DMS79 (cell line): Measurements from ENCODE around the gene COQ9.

ENCODE experiments used
- DNase-seq: peaks from one replicate; lab custom pipeline; 2025; lab: John Stamatoyannopoulos, UW

Gene COQ9

DNA sequence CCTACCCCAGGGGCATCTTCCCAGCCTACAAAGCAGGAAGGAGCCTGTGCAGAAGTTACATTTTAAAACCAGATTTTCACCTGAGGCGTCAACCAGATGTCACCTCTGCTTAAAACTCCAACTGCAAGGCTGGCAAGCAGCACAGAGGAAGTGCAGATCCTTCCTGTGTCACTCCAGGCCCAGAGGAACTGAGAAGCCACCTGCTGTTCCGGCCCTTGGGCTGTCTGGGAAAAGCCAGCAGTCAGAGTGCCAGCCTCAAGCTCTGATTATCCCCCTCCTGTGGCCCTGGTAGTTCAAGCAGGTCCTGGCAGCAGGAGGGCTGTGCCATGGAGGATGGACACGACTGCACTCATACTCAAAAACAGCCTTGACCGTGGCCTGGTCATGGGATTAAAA, 25.4 kb downstream of the COQ9 start:
- no peak for DNase-seq

DNA sequence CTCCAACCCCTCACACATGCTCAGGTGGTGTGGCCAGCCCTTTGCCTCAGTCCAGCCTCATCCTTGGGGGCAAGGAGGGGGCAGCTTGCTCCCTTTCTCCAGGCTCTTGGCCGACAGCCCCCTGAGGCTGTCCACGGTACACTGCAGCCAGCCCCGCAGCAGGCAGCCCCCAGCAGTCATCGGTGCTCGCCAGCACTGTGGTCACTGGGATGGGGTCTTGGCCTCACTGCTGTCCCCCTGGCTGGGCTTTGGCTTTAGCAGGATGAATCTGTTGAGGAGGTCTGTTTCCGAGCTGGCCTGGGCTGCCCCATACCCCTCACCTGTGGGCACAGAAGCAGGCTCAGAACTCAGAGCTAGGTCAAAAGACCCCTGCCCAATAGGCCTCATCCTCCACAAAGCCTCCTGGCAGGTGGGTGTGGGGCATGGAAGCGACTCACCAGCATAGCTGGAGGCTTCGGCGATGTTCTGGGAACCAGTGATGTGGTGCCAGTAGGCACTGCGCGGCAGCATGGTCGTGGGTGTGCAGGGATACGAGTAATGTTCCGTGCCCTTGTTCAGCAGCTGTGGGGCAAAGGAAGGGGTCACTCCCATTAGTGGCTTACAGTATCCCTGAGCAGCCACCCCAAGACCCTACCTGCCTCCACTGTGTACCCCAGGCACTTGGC, 26.0 kb downstream of the COQ9 start:
- DNase-seq = no peak

DNA sequence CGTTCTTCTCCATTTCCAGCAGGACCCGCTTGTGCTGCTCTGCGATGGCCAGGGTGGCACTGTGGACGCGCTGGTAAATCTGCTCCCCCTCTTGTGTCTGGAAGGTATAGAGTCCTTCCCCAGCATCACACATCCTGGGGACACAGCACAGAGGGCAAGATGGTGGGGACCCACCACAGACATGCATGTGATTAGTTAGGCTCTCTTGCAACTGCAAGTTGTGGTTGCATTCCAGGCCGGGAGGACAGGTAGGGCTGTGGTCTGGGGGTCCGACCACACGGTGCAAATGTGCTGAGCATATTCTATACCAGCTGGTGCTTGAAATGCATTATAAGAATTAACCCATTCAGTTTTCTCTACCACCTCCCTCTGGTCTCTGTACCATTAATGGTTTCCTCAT, 26.6 kb downstream of the COQ9 start:
- no peak for DNase-seq

DNA sequence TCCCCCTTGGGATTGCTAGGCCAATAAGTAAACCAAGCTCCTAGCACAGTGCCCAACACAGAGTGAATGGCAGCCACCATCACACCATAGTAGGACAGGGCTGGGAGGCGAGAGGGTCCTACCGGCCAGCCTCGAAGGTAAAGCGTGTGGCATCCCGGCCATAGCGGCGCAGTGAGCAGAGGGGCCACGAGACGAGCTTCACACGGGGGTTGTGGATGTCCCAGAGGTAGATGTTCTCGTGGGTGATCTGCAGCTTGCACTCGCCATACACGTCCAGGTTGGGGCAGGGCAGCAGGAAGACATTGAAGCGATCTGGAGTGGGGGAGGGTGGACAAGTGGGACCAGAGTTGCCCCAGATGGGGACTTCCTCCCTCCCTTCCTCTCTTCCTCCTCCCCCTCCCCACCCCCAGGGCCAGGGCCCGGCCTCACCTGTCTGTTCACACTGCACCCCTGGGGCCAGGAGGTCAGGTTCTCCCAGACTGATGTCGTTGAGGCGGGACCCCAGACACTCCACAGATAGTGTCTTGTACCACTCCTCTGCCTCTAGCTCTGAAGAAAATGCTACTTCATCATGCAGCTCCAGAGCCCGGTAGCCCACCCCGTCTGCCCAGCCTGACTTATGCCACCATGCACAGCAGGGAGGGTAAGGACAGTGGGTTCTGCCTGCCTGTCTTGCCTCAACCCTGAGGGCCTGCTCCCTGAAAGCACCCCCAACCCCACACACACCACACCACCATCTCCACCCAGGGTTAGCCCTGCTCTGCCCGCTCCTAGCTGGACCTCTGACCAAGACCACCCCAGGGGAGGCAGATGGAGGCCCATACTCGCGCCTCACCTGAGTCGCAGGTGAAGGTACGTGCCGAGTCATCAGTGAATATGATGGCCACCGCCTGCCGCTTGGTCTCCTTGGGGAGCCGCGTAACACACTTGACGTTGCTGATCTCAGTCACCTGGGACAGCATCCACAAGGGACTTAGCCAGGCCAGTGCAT, 27.7 kb downstream of the COQ9 start:
- no peak for DNase-seq

DNA sequence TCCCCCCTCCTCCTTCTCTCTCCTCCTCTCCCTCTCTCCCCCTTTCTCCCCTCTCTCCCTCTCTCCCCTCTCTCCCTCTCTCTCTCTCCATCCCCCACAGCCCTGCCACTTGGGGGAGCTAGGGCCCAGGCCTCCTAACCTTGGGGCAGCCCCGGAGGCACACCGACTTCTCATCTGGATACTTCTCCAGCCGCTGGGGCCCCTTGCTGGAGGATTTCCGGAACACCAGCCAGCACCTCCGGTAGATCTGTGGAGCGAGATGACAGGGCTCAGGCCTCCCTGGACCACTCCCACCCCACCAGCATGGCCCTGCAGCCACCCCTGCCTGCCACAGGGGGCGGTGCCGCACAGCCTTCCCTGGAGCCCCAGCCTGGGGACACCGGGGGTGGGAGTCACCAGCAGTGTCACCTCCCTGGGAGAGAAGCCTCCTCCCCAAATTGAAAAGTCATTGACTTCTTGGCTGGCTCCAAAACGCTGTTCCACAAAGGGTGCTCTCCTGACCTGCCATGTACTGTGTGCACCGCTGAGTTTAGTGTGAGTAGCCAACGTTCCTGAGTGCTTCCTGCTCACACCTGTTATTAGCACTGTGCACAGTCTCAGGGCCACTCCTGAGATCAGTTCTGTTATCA, 28.5 kb downstream of the COQ9 start:
- no peak for DNase-seq

DNA sequence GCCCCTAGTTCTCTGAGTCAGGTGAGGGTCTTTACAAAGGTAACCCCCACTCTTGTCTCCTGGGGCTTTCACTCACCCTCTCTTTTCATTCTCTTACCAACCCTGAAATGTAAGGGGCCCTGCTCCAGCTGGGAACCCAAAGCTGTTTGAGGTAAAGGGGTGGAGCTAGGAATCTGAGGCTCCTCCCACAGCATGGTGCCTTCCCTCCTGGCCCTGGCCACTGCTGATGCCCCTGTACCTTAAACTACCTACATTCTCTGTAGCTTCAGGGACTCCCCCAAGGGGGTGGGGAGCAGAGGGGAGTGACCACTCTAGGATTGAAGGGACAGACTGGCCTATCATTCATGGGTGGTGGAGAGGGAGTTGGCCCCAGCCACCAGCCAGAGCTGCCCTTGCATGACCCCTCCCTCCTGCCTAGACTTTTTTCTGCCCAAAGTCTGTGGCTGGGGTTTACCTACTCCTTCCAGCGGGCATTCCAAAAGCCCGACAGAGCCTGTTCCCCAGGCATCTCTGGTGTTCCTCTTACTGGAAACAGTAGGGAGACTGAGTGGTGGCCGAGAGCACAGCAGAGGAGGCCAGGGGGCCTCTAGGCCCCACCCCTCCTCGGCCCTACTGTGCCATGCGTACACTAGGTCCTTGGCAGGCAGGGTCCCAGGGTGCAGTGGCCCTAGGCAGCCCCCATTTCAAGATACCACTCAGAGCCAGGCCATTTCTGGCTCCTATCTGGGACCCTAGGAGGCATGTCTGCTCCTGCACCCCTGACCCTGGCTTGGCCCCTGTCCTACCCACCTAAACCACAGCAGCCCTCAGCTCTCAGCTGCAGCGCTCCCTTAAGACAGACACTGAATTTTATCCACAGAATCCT, 29.5 kb downstream of the COQ9 start:
- no peak for DNase-seq

DNA sequence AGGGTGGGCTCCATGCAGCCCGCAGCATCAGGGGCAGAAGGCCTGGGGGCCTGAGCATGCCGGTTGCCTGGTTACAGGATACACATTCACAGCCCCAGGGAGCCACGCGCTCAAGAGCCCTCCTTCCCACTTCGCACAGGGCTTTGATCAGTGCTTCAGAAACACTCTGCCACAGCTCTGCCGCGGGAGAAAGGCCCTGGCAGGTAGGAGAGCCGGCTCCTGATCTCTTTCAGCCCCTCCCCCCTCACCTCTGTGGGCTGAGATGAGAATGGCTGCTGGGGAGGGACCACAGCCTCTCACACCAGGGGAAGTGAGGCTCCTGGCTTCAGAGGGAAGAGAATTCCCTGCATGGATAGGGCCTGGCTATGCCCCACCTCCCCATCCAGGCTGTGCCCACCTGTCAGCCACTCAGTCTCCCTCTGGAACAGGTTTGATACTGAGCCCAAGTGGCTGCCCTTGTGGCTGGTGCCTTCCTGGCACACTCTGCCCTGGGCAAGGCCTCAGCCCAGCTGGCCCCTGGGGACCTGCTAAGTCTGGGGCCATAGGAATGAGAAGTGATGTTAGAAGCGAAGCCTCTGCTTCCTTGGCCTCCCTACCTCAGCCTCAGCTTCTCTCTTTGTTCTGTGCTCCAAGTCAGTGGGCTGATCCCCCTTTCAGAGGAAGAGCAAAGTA, 30.4 kb downstream of the COQ9 start:
- DNase-seq = peak; percentile 64

DNA sequence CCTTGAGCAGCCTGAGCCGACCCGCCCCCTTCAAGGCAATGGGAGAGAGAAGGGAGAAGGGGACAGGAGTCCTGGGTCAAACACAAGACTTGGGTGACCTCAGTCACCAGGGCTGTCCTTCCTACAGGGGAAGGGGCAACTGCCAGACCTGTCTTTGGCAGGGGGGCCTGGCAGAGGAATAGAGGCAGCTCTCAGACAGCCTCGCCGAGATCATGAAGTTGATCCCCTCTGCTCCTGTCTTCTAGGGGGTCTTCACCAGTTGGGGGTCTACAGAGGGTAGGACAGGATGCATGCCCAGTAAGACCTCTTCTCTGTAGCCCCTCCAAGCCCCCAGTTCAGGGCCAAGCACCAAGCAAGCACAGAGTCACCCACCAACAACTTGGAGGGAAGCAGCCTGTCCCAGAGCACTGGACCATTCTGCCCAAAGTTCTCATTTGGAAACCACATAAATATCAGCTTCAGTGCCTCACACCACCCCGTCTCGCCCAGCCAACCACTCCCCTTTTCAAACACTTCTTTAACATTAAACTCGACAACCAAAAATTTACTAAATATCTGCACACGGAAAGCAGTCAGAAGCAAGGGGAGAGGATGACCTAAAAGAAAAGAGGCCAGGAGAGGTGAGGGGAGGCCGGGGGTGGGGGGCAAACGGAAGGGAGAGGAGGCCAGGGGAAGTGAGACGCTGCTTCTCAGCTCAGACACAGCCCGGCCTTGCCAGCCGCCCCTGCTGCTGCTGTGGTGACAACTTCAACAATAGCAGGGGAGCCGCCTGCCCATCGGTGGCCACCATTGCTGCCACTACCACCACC, 31.3 kb downstream of the COQ9 start:
- DNase-seq = no peak

DNA sequence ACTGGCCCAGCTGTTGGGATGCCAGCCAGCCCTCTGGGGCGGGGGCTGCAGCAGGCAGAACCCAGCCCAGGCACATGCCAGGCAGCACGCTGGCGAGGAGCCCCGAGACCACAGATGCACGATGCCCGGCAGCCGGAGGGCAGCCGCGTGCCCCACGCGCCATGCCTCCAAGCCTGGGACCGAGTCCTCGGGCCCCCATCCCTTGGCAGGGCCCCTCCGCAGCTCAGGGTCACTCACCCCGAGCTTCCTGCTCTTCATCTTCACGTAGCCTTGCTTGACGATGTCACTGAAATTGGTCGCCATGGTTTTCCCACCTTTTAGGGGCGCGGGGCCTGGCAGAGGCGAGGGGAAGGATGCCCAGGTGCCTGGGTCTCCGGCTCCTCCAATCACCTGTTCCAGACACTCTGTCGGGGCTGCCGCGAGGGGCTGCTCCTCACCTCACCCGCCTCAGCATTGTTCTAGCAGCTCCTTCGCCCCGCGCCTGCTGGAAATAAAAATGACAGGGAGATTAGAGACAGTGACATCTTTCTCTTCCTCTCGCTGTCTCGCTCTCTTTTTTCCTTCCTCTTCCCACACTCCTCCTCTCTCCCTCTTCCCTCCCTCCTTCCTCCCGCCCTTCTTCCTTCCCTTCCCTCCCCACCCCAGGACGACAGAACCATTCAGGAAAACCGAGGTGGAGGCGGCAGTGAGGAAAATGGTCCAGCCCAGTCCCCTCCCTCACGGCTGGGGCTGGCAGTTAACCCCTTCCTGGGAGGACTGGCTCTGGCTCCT, 32.1 kb downstream of the COQ9 start:
- DNase-seq = peak; percentile 5

DNA sequence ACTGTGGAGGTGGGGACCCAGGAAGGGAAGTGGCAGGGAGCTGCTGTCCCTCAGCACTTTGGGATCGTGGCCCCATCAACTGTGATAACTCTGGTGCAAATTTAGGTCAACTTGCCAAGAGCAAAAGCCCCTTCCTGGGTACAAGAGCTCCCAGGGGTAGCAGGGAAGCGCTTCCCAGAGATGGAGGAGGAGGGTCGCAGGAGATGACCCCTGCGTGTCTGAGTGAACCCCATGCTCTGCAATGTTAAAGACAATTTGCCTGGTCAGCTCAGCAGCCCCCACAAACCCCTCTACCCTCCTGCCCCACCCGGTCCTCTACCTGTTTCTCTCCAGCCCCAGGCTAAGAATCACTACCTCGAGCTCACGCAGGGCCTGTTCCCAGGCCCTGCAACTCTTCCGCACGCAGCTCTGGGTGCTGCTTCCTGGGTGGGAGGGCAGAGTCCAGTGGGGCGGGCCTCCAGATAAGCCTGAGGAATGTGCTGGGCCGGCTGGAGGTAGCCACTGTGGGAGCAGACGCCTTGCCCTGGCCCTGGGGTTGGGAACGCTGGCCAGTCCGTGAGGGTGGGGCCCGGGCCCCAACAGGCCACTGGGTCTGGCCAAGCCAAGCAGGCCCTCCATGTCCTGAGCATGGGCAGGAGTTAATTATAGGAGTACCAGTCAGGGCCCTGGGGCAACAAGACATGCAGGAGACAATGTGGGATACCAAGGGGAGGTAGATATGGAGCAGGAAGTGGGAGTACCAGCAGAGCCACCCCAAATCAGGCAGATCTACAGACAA, 32.9 kb downstream of the COQ9 start:
- DNase-seq = no peak

DNA sequence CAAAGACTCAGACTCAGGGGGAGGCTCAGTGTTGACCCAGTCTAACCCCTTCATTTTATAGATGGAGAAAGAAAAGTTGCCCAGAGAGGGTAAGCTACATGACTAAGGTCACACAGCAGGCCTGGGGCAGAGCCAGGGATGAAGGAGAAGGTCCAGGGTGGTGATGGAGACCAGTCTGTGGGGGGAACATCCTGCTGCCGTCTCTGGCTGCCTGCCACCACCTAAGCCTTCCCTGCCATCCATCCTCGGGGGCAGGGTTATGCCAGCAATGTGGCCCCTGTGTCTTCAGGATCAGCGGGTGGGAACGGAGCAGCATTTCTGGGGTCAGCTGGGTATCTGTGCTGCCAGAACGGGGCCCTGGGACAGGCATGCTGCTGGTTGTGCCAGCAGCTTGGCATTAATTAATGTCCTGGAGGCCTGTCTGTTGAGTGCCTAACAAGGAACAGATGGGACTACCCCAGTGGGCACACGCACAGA, 33.5 kb downstream of the COQ9 start:
- DNase-seq = no peak

DNA sequence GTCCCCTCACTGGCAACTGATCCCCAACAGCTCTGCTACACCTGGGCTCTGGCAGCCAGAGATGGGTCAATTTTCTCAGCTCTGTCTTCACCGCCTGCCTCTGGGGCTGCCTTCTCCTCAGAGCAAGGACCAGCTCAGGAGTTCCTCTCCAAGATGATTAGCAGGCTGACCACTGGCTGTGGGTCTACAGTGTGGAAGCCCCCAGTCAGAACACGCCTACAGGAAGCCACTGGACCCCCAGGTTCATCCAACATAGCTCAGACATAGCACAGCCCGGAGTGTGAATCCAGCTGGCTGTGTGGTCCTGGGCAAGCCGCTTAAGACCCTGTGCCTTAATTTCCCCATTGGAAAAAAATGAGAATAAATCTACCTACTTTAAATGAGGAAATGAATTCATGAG, 34.1 kb downstream of the COQ9 start:
- DNase-seq = no peak

DNA sequence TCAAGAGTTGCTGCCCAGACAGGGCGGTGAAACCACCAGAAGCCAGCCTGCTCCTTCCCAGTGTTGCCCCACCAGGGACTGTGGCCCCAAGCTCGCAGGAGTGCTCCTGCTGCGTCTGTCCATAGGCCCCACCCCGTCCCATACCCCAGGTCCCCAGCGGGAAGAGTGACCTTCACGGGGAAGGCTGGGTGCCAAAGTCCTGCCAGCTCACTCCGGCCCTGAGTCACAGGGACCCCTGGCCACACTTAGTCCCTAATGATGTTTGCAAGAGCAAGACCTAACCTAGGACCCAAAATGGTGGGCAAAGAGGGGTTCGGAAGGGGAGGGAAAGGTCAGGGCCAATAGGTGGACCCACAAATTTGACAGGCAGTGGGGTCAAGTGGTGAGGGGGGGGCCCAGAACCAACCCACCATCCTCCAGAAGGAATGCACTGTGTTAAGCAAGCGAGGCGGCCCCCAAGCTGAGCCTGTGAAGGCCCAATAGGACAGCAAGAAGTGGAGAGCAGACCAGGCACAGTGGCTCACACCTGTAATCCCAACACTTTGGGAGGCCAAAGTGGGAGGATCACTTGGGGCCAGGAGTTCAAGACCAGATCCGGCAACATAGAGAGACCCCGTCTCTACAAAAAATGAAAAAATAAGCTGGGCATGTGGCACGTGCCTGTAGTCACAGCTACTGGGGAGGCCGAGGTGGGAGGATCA, 35.7 kb downstream of the COQ9 start:
- DNase-seq = no peak

DNA sequence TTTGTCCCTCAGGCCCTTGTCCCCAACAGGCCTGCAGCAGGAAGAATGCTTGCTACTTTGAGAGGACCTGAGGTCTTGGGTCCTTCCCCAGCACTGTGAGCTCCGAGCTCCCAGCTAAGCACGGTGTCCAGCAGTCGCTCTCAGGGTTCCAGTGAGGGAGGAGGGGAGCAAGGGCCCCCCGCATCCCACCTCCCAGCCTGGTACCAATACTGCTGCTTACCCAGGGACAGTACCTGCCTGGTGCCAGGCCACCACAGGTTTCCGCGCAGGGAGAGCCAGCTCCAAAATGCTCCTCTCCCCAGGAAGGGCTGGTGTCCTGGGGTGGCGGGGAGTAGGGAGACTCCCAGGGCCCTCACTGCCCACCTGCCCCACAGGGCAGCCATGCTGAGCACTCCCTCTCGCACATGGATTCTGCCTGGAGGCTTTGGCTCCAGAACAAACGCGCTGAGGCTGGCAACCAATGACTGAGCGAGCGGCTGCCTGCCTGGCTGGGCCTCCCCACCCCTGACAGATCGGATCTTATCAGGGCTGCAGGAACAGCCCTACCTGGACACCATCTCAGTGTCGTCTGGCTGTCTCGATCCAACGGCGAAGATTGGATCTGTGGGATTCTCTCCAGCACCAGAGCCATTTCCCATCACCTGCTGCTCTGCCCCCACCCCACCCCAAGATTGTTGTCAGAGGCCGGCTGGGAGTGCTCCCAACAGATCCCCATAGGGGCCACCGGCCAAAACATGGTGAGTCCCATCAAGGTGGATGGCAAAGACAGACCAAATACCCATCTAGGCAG, 36.6 kb downstream of the COQ9 start:
- DNase-seq = no peak

DNA sequence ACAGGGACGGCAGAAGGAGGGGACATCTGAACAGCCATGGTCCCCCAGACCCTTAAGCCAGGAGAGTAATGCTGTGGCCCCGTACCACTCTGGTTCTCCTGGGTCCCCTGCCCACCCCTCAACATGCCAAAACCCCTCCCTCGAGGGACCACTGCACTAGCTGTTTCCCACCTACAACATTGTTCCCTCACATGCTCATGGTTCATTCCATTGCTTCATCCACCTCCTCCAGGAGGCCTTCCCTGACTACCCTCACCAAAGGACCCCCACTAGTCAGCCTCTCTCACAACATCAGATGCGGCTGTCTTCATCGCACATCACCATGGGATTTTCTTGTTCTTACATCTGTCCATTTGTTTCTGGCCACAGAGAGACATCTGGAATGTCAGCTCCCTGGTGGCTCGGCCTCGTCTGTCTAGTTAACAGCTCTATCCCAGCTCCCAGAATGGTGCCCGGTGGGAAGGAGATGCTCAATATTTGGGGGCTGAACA, 37.3 kb downstream of the COQ9 start:
- DNase-seq = no peak

DNA sequence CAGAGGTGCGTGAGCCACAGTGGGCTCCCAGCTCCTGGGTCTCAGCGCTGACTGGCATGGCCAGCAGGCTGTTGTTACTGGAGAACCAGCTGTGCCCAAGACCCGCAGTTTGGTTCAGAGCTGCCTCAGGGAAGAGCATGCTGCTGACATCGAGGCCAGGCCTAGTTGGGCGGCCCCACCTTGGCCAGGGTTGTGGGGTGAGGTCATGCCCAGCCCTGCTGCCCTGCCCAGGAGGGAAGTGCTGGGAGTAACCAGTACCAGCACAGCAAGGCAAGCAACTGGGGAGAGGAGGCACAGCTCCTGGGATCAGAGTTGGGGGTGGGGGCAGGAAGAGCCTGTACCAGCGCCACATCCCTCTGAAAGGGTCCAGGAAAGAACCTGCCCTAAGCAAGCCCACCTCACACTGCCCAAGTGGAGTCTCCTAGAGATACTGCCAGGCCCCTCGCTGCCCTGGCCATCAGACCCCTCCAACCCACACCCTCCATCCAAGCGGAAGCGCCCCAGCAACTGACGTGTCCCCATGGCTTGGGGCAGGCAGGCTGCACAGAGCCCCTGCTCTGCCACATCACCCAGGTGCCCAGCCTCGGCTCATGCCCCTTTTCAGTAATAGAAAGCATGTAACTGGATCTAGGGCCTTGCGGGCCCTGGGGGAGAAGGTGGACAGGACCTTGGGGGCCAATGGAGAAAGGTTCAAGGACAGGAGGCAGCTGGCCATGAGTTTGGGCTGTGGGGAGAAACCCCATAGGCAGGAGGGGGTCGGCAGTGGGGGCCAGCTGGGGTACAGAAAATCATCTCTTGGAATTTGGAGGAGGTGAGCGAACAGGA, 38.0 kb downstream of the COQ9 start:
- no peak for DNase-seq
